HEK293 (cell line): ENCODE data around the gene JMJD7.

Experiments used
- ZBTB1 ChIP-seq: fragments of 450-650 bp; formaldehyde crosslinking; IDR thresholded peaks from 2 replicates; pipeline ENCODE4 v1.5.1; 2016; ENCODE audit warnings: missing biosample characterization, missing genetic modification characterization
- ZBTB49 ChIP-seq: fragments of 450-650 bp; formaldehyde crosslinking; IDR thresholded peaks from 2 replicates; pipeline ENCODE4 v1.5.1; 2016; ENCODE audit warnings: missing biosample characterization, missing genetic modification characterization, low read depth
- ZBTB7A ChIP-seq: fragments of 450-650 bp; formaldehyde crosslinking; IDR thresholded peaks from 2 replicates; pipeline ENCODE4 v1.5.1; 2016; ENCODE audit warnings: low read depth, missing biosample characterization, missing genetic modification characterization
- ZNF10 ChIP-seq: fragments of 450-650 bp; formaldehyde crosslinking; IDR thresholded peaks from 2 replicates; pipeline ENCODE4 v1.5.1; 2017; ENCODE audit warnings: missing biosample characterization, missing genetic modification characterization
- ZNF223 ChIP-seq: fragments of 450-650 bp; formaldehyde crosslinking; IDR thresholded peaks from 2 replicates; pipeline ENCODE4 v1.5.1; 2016; ENCODE audit warnings: missing biosample characterization, missing genetic modification characterization
- ZNF248 ChIP-seq: fragments of 450-650 bp; formaldehyde crosslinking; IDR thresholded peaks from 2 replicates; pipeline ENCODE4 v1.5.1; 2017; ENCODE audit warnings: missing biosample characterization, missing genetic modification characterization
- TF ChIP-seq, protein P1 (sequence below): fragments of 450-650 bp; formaldehyde crosslinking; IDR thresholded peaks from 2 replicates; pipeline ENCODE4 v1.5.1; 2016; ENCODE audit warnings: missing biosample characterization, missing genetic modification characterization, borderline replicate concordance
- TF ChIP-seq, protein P2 (sequence below): fragments of 450-650 bp; formaldehyde crosslinking; IDR thresholded peaks from 2 replicates; pipeline ENCODE4 v1.5.1; 2016; ENCODE audit warnings: missing biosample characterization, missing genetic modification characterization

DNA sequence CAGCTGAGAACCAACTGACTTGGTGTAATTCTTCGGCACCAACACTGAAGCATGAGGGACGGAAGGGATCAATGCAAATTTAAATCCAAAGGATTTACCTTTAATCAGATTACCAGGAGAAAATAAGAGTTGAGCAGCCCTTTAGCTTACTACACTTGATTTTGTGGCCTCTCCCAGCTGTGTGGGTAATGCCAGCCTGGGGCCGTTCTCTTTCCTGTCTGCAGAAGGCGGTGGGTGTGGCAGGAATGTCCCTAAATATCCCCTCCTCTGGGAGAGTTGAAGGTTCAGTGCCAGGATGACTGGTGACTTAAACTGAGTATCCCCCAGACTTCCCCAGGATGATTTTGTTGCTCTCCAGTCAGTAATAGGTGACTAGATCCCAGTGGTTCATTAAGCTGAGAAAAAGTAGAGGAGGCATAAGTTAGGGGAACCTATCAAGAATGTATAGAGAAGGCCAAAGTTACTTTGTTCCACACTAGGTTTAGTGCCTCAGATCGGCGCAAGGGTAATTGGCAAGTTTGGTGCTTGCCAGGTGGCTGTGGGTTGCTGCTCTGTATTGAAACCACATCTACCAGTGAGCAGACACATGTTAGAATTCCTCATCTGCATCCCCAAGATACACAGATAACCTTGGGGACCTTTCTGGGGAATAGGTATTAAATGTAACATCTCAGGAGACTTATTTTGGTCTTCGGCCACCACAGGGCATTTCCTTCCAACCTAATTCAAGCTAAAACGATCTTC is 30.5 kb upstream of the JMJD7 start:
- TF ChIP-seq, protein P1, sequence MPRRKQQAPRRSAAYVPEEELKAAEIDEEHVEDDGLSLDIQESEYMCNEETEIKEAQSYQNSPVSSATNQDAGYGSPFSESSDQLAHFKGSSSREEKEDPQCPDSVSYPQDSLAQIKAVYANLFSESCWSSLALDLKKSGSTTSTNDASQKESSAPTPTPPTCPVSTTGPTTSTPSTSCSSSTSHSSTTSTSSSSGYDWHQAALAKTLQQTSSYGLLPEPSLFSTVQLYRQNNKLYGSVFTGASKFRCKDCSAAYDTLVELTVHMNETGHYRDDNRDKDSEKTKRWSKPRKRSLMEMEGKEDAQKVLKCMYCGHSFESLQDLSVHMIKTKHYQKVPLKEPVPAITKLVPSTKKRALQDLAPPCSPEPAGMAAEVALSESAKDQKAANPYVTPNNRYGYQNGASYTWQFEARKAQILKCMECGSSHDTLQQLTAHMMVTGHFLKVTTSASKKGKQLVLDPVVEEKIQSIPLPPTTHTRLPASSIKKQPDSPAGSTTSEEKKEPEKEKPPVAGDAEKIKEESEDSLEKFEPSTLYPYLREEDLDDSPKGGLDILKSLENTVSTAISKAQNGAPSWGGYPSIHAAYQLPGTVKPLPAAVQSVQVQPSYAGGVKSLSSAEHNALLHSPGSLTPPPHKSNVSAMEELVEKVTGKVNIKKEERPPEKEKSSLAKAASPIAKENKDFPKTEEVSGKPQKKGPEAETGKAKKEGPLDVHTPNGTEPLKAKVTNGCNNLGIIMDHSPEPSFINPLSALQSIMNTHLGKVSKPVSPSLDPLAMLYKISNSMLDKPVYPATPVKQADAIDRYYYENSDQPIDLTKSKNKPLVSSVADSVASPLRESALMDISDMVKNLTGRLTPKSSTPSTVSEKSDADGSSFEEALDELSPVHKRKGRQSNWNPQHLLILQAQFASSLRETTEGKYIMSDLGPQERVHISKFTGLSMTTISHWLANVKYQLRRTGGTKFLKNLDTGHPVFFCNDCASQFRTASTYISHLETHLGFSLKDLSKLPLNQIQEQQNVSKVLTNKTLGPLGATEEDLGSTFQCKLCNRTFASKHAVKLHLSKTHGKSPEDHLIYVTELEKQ (tag by site-specific recombination): no peak
- TF ChIP-seq ZNF248: no peak
- TF ChIP-seq, protein P2, sequence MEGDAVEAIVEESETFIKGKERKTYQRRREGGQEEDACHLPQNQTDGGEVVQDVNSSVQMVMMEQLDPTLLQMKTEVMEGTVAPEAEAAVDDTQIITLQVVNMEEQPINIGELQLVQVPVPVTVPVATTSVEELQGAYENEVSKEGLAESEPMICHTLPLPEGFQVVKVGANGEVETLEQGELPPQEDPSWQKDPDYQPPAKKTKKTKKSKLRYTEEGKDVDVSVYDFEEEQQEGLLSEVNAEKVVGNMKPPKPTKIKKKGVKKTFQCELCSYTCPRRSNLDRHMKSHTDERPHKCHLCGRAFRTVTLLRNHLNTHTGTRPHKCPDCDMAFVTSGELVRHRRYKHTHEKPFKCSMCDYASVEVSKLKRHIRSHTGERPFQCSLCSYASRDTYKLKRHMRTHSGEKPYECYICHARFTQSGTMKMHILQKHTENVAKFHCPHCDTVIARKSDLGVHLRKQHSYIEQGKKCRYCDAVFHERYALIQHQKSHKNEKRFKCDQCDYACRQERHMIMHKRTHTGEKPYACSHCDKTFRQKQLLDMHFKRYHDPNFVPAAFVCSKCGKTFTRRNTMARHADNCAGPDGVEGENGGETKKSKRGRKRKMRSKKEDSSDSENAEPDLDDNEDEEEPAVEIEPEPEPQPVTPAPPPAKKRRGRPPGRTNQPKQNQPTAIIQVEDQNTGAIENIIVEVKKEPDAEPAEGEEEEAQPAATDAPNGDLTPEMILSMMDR (tag by site-specific recombination): no peak
- no peak for TF ChIP-seq ZNF223 (tag by site-specific recombination)
- no peak for TF ChIP-seq ZNF10 (tag by site-specific recombination)
- no peak for TF ChIP-seq ZBTB49
- no peak for TF ChIP-seq ZBTB1 (tag by site-specific recombination)
- TF ChIP-seq ZBTB7A (tag by site-specific recombination): no peak
